NCI-H187 (cell line): Measurements from ENCODE around the gene AKR7A3.
A peak's percentile ranks its signal among the peaks of the same experiment; 100 is the strongest.
"Not testable (repeated sequence)": the region's sequence is repeated elsewhere in the genome, so short reads cannot be mapped to it uniquely, and the experiment has no call there.

ENCODE experiments used
- DNase-seq, 2 experiments: peaks; one replicate each; lab custom pipeline; 2025; lab: John Stamatoyannopoulos, UW

Gene AKR7A3

DNA sequence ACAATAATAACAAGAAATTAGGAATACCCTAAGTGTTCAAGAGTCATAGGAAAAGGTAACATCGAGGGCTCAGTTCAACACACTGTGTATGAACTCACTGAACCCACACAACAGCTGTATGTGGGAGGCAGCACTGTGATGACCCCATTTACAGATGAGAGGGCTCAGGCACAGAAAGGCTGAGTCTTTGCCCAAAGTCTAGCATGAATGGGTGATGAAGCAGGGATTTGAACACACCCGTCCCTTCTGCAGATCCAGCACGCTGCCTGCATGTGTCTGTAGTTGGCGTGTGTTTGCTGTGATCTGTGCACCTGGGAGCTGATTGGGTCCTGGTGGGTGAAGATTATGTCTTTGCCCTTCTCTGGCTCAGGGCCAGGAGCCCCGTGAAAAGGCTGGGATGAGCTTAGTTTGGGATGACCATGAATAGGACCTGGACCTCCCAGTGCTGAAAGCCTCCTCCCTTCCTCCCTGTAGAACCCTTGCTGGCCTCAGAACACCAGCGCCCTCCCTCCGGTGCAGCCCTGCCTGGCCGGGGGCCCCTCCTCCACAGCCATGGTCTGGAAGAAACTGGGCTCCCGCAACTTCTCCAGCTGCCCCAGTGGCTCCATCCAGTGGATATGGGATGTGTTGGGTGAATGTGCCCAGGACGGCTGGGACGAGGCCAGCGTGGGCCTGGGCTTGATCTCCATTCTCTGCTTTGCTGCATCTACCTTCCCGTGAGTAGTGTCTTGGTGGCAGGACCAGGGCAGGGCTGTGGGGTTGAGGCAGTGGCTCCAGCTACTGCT lies 28.7 kb upstream of the AKR7A3 start:
- DNase-seq = no peak

DNA sequence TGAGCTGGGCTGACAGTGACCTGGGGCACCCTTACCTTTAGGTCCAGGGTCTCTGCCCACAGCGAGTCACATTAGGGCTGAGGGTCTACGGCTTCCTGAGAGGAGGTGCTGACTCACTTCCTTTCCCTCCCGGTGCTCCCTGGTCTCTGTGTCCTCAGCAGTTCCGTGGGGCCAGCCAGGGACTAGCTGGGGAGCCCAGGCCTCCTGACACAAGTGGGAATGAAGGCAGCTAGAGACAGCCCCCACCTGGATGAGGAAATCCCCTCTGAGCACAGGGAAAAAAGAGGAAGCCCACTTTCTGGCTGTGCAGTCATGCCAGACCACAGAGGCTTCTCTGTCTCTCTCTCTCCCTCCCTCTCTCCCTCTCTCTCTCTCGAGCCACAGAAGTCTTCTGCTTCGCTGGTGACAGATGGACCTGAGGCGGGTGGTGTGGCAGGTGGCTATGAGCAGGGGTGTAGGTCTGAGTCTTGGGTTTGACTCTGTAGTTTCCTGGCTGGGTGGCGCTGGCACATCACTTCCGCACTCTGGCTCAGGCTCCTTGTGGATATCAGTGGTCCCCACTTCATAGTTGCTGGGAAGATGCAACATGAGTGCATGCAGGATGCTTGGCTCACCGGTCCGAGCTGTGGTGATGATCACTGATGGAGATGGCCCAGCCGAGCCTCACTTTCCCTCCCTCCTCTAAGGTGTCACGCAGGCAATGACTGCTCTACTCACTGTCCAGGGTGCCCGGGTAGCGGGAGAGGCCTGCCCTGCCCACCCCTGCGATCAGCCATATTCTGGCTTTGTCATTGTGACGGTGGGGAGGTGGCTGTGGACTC lies 27.0 kb upstream of the AKR7A3 start:
- DNase-seq = no peak

DNA sequence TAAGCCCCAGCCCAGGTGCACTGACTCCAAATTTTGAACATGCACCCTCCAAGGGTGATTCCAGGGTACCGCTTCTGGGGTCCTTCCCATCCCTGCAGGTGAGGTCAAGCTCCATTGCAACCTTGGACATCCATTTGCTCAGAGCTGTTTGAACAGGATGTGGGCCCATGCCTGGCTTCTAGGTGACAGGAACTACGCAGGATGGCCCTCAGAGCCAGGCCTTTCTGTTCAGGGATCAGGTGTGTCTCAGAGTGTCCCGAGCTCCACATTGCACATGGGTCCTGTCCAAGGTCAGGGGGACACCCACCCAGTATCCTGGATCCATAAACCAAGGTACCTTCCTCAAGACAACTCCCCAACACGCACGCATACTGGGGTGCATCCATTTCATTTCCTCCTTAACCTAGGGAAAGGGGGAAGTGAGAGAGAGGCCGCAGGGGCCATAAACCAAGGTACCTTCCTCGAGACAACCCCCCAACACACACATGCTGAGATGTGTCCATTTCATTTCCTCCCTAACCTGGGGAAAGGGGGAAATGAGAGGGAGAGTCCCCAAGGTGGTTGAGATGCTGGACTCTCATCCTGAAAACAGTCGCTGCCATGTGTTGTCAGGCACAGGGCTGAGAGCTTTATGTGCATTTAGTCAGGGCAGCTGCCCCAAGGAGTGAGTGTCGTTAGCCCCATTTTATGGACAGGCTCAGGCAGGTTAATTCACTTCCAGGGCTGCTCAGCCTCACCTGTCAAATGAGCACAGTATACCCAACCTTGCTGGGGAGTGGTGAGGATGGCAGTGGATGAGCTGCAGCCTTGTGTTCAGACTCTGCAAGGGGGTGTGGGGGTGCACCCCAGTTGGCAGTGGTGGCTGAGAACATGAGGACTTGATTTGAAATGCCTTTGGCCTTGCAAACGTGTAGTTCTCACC lies 25.7 kb upstream of the AKR7A3 start:
- DNase-seq = no peak

DNA sequence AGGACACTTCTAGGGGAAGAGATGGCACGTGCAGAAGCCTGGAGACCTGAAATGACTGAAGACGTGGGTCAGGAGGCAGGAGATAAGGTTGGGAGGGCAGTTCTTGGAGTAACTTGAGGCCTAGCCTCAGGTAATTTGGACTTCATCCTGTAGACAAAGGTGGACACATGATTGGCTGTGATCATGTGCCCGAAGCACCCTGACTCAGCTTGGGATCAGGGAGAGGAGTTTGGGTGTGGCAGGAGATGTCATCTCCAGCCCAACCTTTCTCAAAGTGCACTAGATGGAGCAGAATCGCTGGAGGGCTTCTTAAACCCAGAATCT lies 25.0 kb upstream of the AKR7A3 start:
- no peak for DNase-seq

DNA sequence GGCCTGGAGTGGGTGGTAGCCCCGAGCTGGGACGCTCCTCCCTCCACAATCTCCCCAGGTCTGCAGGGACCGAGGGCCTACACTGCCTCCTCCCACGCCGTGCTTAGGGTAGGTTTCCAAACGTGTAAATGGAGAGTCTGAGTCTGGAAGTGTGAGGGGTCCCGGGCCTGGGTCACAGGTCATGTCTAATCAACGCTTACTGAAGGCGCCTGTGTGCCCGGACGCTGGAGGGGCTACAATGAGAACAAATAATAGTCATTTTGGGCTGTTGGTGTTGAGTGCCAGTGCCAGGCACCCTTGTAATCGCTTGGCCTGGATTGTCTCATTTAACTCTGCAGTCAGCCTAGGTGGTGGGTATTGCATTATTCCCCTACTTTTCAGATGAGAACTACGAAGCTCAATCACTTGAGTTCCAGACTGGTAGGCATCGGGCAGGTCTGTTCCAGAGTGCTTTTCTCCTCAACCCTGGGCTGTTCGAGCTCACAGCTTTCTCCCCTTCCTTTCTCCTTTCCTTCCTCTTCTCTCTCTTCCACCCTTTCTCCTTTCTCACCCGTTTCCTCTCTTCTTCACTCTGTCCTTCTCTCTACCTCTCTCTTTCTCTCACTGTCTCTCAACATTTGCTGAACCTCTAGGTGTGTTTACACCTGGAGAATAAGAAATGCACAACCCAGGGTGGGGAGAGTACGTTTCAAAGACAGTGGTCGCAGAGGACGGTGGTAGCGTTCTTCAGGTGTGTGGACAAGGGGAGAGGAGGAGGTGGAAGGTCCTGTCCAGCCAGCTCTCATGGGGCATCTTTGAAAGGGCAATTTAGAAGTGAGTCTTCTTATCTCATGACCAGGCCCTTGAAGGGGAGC lies 24.4 kb upstream of the AKR7A3 start:
- no peak for DNase-seq

DNA sequence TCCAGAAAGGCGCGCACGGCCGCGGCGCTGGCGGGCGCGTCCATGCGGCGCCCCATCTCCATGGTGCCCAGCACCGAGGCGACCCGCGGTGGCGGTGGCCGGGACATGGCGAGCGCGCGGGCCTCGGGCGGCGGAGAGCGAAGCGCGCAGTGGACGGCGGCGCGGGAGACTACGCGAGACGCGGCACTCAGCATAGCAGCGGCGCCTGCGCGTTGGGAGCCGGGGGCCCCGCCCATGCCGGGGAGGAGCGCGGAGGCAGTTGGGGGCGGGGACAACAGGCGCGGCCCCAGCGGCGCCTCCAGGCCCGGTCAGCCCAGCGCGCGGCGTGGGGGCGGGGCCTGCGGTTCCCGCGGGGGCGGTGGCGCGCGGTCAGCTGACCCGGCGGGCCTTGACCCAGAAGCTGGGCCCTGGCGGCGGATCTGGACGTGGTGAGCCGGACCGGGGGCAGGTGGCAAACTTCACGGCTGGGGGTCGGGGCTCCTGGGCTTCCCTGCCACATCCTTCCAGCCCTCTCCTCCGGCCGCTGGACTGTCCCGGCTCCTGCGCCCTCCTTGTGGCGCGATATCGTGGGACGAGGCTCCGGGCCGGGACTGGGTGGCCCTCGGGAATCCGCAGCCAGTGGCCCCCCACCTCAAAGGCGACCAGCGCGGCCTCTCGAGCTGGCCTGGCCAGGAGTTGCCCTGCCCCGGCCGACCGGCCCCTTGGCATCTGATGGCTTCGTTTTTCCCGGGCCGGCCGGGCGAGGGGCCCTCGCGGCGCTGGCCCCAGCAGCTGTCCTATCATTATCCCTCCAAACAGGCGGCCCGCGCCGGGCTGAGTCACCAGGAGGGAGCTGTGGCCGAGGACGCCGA lies 23.6 kb upstream of the AKR7A3 start, which contains the start of the genes AKR7A2 and SLC66A1:
Gene AKR7A2 (minus strand): TSS at position 214 of the 851 bp plus-strand sequence. CDS start 20 bp downstream, at position 194.
Gene SLC66A1 (plus strand): TSS at position 396 of the 851 bp plus-strand sequence. CDS start 5,352 bp downstream, outside the sequence.
- peak; percentile 78 to 79 for DNase-seq

DNA sequence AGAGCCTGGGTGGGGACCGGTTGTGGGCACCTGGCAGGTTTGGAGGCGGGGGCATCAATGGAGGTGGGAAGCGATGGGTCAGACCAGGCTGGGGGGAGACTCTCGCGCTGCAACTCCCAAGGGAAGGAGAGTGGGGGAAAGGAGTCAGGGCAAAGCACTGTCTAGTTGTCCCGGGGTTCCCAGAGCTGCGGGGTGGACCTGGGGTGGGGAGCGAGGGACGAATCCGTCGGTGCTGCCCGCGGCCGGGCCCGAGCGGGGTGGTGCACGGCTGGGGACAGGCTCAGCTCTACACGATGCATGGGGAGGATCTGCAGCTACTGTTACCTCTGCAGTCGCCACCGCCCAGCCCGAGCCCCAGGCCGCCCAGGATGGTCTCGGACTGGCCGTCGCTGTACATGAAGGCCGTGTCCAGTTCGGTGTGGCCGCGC lies 22.9 kb upstream of the AKR7A3 start:
- DNase-seq = no peak

DNA sequence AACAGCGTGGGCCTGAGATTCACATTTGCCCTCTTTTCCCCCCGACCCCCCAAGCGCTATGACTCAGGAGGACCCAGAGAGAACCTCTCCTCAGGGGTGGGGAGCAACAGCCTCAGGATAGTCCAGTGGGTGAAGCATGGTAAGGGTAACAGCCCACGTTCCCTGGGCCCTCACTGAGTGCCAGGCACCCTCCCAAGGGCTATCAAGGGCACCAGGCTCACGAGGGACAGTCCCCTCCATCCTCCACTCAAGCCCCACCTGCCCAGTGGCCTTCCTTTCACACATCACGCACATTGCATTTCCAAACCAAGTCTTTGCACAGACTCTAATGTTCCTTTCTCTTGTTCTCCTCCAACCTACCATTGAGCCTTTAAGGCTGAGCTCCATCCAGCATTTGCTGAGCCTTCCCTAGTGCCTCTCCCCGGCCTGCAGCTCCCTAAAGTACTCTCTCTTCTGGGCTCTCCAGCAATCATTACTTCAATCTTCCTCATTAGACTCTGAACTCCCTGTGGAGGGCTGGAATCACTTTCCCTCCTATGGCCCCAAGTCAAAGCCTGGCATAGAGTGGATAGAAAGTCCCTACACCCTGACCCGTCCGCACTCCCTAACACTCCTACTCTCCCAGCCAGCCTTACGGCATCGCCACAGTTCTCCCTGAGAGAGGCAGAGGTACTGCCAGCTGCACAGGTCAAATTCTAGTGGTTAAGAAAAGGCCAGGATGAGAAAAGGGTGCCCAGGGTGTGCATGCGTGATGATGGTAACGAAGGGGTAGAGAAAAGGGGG lies 22.3 kb upstream of the AKR7A3 start:
- DNase-seq = no peak

DNA sequence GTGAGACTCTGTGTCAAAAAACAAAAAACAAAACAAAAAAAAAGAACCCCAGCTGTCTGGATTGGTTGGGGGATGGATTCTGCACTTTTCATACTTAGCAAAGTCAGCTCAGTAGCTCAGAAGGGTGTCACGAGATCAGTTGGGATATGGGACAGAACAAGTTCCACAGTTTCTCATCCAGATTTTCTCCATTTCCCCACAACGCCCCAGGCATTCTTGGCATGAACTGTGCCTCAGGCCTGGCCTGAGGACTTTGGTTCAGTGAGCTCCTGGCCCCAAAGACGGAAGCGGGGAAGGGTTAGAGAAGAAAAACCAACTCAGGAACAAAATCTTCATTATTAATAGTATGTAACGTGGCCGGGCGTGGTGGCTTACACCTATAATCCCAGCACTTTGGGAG lies 21.5 kb upstream of the AKR7A3 start:
- DNase-seq = no peak

DNA sequence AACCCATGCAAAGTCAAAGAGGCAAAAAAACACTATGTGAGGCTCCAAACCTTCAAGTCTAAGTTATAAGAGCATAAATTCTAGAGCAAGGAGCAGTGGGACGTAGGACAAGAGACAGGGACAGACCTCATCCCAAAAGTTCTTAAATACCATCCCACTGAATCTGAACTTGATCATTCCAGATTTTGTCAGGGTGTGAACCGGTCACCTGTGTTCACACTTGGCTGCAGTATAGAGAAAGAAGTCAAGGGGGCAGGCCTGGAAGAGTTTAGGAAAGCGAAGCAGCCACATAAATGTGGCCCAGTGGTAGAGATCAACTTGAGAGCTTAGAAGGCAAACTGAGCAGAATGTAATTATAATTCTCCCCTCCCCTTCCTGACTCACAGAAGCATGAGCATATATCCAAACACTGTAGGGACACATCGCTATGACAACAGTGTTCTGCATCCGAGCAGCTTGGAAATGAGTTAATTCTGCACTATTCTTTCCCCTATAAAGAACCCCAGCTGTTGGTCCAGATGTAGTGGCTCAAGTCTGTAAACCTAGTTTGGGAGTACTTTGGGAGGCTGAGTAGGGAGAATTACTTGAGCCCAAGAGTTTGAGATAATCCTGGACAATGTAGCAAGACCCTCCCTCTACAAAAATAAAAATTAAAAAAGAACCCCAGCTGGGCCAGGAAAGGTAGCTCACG lies 20.7 kb upstream of the AKR7A3 start:
- no peak for DNase-seq

DNA sequence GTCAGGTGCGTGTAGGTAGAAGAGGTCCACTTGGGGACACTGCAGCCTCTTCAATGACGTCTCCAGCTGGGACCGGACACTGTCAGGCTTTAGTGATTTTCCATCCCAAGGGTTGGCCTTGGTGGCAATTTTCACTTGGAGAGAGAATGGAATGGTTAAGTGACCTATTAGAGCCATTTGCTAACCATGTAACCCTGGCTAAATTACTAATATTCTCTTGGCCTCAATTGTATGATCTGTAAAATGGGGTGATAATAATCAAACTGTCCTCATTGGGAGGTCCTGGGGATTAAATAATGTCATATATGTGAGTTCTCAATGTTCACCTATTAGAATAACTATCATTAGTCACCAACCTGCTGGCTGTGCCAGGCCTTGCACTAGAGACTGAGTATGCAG lies 19.9 kb upstream of the AKR7A3 start:
- no peak for DNase-seq

DNA sequence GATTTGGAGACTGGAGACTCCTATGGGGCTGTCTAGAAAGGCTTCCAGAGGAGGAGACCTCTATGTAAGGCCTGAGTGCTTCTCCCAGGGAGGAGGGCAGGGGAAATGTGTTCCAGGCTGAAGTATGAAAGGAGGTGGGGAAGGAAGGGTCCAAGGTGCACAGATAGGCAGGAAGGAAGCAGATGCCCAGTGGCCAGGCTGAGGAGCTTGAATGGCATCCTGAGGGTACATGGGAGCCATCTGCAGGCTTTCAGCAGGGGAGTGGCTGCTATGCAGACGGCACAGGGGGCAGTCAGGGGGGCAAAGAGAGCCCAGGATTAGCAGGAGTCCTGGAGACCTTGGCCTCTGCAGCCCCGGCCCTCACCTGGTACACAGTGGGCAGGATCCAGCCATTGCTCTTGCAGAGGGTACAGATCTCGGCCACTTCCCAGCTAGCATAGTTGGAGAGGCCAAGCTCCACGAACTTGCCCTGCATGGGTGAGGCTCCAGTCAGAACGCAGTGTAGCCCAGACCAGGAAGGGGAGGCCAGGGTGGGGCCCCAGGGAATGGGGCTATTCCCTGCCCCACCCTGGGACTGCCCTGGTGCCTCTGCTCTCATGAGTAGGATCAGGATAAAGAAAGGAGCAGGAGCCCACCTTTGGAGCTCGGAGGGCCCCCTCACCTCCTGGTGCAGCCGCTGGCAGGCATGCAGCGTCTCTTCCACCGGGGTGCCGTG lies 19.4 kb upstream of the AKR7A3 start:
- no peak for DNase-seq

DNA sequence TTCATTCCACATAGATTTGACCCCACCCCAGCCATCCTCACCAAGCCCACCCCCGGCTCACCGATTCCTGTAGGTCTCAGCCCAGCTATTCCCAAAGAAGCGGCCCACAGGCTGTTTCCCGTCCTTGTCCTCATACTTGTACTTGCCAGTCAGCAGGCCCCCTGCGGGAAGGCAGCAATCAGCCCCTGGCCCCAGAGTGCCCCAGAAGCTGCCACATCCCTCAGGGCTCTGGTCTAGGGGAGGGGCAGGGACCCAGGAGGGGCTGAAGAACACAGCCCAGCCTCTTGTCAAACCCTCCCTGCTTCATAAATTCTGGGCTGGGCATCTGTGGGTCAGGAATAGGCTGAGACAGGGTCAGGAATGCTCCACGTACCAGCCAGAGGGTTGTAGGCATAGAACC lies 18.4 kb upstream of the AKR7A3 start:
- DNase-seq = no peak

DNA sequence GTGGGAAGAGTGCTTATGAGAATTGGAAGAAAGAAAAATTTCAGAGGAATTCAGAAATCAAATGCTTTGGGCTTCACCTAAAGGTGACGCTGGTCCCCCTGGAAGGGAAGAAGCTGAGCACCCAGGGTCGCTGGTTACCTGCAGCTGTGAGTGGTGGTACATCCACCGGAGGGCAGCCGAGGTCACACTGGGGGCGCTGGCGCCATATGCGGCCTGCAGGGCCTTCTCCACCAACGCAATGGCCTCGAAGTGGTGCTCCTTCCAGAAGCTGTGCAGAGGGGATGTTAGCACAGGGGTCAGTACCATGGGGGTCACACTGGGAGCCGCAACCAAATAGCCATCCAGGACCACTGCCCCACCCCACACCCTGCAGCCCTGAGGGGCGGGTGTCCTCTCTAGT lies 17.3 kb upstream of the AKR7A3 start:
- no peak for DNase-seq

DNA sequence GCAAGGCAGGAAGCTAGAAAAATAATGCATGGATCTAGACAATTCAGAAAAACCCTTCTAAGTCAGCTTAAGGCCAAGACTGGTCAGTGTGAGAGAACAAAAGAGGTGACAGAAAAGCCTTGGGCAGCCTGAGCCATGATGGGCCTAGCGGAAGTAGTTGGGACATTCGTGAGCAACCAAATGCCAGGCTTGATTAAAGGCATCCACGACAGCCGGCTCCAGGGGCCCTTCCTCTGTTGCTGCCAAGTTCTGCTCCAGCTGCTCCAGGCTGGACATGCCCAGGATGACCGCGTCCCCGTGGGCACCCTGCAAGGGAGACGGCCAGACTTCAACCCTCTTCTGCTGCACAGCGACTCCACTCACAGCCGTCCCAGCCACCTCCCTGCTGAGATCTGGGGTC lies 15.5 kb upstream of the AKR7A3 start:
- DNase-seq = not testable (repeated sequence)

DNA sequence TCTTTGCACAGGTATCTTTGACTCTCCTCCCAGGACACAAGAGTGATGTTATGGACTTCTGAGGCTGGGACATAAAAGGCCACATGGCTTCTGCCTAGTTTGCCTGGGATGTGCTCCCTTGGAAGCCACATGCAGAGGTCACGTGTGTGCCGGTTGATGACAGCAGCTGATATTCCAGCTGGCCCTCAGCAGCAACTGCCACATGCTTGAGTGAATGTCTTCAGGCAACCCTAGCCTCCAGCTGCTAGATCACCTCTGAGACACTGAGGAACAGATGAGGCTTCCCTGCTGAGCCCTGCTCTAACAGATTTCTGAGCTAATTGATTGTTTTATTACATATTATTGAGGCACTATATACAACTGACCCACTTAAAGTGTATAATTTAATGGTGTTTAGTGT lies 11.6 kb upstream of the AKR7A3 start:
- no peak for DNase-seq

DNA sequence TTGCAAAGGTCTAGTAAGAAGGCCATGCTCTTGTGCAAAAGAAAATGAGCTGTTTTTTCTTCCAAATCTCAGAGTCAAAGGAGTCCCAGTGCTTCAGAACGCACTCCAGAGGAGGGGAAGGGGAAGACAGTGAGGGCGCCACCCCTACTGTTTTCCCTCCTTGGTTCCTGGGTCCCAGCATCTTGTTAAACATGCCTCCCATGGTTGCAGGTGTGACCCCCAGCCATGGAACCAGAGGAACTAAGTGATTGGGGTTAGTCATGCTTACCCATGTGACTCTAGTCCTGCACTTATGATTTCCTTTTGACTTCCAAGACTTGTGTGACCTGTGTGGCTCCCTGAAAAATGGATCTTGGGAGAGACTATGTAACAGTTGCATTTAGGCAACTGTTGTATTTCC lies 6.1 kb upstream of the AKR7A3 start:
- DNase-seq = no peak

DNA sequence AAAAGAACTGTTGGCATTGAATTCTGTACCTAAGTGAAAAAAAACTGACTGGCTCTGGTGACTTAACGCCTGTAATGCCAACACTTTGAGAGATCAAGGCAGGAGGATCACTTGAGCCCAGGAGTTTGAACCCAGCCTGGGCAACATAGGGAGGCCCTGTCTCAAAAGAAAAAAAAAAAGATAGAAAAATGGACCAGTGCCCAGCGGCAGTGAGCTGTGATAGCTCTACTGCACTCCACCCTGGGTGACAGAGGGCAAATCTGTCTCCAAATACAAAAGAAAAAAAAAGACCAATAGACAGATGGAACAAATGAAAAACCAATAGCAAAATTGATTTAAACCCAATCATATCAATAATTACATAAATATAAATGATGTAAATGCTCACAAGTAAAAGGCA lies 674 bp upstream of the AKR7A3 start:
- no peak for DNase-seq
